ENCODE results near the gene MAT1A. TPM values are rescaled to one million over a fixed set of nuclear protein-coding genes. Genes with fewer than 3 reads are reported as not detected.

Gene MAT1A
- total RNA-seq = 0.32 TPM

DNA sequence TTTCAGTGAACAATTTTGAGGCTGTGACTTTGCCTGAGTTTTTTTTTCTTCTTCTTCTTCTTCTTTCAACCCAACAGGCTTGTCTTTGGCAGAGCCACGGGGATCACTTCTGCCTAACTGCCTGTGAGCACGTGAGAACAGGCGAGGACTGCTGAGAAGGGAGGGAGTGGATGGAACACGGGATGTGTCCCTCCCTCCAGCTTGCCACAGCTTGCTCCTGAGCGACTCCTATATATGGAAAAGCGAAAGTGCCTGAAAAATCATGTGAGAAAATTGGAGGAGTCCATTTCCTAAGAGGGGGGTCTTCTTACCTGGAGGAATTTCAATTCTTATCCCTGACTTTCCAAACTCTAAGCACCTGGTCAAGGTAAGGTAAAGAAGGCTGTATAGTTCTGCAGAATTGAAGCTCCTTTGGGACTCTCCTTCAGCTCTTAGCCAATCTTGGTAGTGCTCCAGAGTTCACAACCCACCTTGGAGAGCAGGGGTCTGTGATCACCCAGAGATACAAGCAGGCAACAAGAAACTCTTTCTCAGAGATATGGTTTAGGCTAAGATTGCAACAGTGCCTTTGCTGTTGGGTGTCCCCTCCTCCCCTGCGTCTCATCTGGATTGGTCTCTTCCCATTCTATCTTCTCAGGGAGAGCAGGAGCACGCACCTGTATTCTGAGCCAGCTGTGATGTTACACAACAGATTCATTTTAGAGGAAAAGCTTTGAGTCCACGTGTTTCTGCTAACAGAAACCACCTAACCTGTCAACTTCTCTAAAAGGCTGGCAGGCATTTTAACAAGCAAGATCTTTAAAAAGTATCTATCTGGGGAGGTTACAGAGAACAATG, at the start of gene MAT1A:
TSS of gene MAT1A (minus strand) at position 208 of the 837 bp plus-strand sequence. CDS start 235 bp downstream, outside the sequence.
- H3K36me3 ChIP-seq = no peaks in the 10 kb centered on the region
- H3K9me3 ChIP-seq = no peaks in the 10 kb centered on the region
- intact Hi-C loops (cut with DNase I) = no loop called here
- TF ChIP-seq CTCF (IDR thresholded peaks at IDR 0.05) = no peak
- no peaks in the 10 kb centered on the region for H3K4me1 ChIP-seq
- no peak within 1 kb of the TSS for H3K27ac ChIP-seq
- no peak within 1 kb of the TSS for H3K4me3 ChIP-seq
- H3K27me3 ChIP-seq = no peaks in the 10 kb centered on the region
- DNase-seq (ENCODE audit: low spot score in 2 of 2) = no peak

- Histone ChIP-seq H3K36me3 (no peaks in the 10 kb centered on the region), H3K9me3 (no peaks in the 10 kb centered on the region), H3K27ac (no peak overlapping the region), H3K4me1 (no peaks in the 10 kb centered on the region), H3K4me3 (no peak overlapping the region), H3K27me3 (no peaks in the 10 kb centered on the region)
- DNase-seq (ENCODE audit: low spot score in 2 of 2) = no peak
- intact Hi-C loops (cut with DNase I) = no loop called here
- TF ChIP-seq CTCF (IDR thresholded peaks at IDR 0.05) = no peak
These were observed 44.5 kb upstream of the MAT1A start for GRCh38 chr10:80333983-80334382.

DNA sequence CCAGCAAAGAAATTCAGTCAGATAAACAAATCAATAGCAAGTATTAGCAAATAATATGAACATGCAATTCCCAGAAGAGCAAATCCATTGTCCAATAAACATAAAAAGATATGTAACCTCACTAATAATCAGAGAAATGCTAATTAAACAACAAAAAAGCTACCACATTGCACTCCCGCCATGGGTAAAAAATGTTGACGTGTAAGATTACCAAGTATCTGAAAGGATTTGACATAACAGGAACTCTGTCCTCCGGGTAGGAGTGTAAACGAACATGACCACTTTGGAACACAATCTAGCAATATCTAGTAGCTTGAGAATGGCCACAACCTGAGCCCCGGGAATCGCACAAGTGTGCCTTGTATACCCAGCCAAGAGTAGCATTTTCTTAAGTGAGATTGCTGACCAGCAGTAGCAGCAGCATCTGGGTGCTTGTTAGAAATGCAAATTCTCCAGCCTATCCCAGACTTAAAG, 35.5 kb upstream of the MAT1A start:
- H3K4me1 ChIP-seq = no peaks in the 10 kb centered on the region
- no peaks in the 10 kb centered on the region for H3K27me3 ChIP-seq
- no peak overlapping the region for H3K27ac ChIP-seq
- H3K36me3 ChIP-seq = no peaks in the 10 kb centered on the region
- TF ChIP-seq CTCF (IDR thresholded peaks at IDR 0.05) = no peak
- H3K9me3 ChIP-seq = no peaks in the 10 kb centered on the region
- intact Hi-C loops (cut with DNase I) = no loop called here
- no peak for DNase-seq (ENCODE audit: low spot score in 2 of 2)
- no peak overlapping the region for H3K4me3 ChIP-seq

DNA sequence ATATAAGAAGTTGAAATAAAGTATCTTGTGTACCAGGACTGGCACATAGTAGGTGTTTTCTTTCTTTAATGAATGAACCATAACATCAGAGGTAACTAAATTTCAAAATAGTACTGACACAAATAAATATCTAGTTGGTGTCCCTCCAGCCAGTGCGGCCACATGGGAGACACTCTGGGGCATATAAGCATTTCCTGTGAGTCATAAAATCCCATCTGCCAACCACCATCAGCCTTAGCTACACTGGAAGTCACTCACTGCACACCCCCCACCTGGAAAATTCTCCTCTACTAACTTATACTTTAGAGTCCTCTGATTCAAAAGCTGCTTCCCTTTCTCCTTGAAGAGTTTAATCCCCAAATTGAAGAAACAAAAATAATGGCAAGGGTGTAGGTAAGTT, 34.6 kb upstream of the MAT1A start:
- intact Hi-C loops (cut with DNase I) = no loop called here
- no peaks in the 10 kb centered on the region for H3K4me1 ChIP-seq
- no peaks in the 10 kb centered on the region for H3K9me3 ChIP-seq
- H3K27ac ChIP-seq = no peak overlapping the region
- no peaks in the 10 kb centered on the region for H3K27me3 ChIP-seq
- H3K36me3 ChIP-seq = no peaks in the 10 kb centered on the region
- no peak for TF ChIP-seq CTCF (IDR thresholded peaks at IDR 0.05)
- DNase-seq (ENCODE audit: low spot score in 2 of 2) = no peak
- no peak overlapping the region for H3K4me3 ChIP-seq

- intact Hi-C loops (cut with DNase I) = no loop called here
- Histone ChIP-seq H3K9me3 (no peaks in the 10 kb centered on the region), H3K27ac (no peak overlapping the region), H3K4me1 (no peaks in the 10 kb centered on the region), H3K36me3 (no peaks in the 10 kb centered on the region), H3K27me3 (no peaks in the 10 kb centered on the region), H3K4me3 (no peak overlapping the region)
- no peak for TF ChIP-seq CTCF (IDR thresholded peaks at IDR 0.05)
- no peak for DNase-seq (ENCODE audit: low spot score in 2 of 2)
These were observed 33.9 kb upstream of the MAT1A start for GRCh38 chr10:80323311-80323710.
